ENCODE results near the gene KIAA1755. TPM values are rescaled to one million over a fixed set of nuclear protein-coding genes. Genes with fewer than 3 reads are reported as not detected.
A peak's percentile ranks its signal among the peaks of the same experiment; 100 is the strongest.

The KIAA1755 gene
- total and polyA plus RNA-seq, 9 of the 15 experiments (the other 6 are each of a cell fraction or from before 2014, with no cell fraction given): not detected

DNA sequence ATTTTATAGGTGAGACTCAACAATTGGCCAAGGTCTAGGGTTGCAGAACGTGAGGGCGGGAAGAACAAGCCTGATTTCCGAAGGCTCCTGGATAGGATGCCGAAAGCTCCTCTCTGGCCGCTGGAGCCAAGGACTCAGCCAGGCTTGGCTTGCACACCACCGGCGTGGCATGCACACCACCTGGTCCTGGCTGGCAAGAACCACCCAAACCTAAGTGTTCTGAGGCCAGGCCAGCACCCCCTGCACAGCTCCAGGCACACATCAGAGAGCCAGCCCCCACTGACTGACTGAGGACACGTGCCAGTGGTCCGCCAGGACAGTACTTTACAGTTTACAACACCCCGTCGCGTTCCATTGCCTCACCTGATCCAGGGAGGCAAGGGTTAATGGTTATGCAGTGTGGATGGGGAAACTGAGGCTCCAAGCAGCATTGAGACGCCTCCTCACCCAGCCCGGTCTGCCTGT is 95.9 kb downstream of the KIAA1755 start (continued):
- no peak for TF ChIP-seq PCBP2 (IDR thresholded peaks at IDR 0.05; ENCODE audit: low read depth, low read length, poor library complexity, severe bottlenecking)
- TF ChIP-seq, protein P1, sequence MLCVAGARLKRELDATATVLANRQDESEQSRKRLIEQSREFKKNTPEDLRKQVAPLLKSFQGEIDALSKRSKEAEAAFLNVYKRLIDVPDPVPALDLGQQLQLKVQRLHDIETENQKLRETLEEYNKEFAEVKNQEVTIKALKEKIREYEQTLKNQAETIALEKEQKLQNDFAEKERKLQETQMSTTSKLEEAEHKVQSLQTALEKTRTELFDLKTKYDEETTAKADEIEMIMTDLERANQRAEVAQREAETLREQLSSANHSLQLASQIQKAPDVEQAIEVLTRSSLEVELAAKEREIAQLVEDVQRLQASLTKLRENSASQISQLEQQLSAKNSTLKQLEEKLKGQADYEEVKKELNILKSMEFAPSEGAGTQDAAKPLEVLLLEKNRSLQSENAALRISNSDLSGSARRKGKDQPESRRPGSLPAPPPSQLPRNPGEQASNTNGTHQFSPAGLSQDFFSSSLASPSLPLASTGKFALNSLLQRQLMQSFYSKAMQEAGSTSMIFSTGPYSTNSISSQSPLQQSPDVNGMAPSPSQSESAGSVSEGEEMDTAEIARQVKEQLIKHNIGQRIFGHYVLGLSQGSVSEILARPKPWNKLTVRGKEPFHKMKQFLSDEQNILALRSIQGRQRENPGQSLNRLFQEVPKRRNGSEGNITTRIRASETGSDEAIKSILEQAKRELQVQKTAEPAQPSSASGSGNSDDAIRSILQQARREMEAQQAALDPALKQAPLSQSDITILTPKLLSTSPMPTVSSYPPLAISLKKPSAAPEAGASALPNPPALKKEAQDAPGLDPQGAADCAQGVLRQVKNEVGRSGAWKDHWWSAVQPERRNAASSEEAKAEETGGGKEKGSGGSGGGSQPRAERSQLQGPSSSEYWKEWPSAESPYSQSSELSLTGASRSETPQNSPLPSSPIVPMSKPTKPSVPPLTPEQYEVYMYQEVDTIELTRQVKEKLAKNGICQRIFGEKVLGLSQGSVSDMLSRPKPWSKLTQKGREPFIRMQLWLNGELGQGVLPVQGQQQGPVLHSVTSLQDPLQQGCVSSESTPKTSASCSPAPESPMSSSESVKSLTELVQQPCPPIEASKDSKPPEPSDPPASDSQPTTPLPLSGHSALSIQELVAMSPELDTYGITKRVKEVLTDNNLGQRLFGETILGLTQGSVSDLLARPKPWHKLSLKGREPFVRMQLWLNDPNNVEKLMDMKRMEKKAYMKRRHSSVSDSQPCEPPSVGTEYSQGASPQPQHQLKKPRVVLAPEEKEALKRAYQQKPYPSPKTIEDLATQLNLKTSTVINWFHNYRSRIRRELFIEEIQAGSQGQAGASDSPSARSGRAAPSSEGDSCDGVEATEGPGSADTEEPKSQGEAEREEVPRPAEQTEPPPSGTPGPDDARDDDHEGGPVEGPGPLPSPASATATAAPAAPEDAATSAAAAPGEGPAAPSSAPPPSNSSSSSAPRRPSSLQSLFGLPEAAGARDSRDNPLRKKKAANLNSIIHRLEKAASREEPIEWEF (CRISPR knock-in tag; IDR thresholded peaks at IDR 0.05): no peak
- peak in 1 of 2 experiments; percentile 50; a peak in 1 of 4 replicates for TF ChIP-seq HDAC1 (IDR thresholded peaks at IDR 0.05)
- no peak for TF ChIP-seq CBFA2T2 (conservative IDR thresholded peaks at IDR 0.05)
- TF ChIP-seq, protein P2, sequence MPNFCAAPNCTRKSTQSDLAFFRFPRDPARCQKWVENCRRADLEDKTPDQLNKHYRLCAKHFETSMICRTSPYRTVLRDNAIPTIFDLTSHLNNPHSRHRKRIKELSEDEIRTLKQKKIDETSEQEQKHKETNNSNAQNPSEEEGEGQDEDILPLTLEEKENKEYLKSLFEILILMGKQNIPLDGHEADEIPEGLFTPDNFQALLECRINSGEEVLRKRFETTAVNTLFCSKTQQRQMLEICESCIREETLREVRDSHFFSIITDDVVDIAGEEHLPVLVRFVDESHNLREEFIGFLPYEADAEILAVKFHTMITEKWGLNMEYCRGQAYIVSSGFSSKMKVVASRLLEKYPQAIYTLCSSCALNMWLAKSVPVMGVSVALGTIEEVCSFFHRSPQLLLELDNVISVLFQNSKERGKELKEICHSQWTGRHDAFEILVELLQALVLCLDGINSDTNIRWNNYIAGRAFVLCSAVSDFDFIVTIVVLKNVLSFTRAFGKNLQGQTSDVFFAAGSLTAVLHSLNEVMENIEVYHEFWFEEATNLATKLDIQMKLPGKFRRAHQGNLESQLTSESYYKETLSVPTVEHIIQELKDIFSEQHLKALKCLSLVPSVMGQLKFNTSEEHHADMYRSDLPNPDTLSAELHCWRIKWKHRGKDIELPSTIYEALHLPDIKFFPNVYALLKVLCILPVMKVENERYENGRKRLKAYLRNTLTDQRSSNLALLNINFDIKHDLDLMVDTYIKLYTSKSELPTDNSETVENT (CRISPR knock-in tag; IDR thresholded peaks at IDR 0.05): no peak
- TF ChIP-seq, protein P3, sequence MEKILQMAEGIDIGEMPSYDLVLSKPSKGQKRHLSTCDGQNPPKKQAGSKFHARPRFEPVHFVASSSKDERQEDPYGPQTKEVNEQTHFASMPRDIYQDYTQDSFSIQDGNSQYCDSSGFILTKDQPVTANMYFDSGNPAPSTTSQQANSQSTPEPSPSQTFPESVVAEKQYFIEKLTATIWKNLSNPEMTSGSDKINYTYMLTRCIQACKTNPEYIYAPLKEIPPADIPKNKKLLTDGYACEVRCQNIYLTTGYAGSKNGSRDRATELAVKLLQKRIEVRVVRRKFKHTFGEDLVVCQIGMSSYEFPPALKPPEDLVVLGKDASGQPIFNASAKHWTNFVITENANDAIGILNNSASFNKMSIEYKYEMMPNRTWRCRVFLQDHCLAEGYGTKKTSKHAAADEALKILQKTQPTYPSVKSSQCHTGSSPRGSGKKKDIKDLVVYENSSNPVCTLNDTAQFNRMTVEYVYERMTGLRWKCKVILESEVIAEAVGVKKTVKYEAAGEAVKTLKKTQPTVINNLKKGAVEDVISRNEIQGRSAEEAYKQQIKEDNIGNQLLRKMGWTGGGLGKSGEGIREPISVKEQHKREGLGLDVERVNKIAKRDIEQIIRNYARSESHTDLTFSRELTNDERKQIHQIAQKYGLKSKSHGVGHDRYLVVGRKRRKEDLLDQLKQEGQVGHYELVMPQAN (IDR thresholded peaks at IDR 0.05; ENCODE audit: borderline replicate concordance): peak; percentile 61; the same call in 1 of the 2 replicates
- TF ChIP-seq NR1H2 (CRISPR knock-in tag; IDR thresholded peaks at IDR 0.05): no peak
- no peak for TF ChIP-seq BRD9 (IDR thresholded peaks at IDR 0.05; ENCODE audit: low read depth, partially characterized antibody)
- TF ChIP-seq, protein P4, sequence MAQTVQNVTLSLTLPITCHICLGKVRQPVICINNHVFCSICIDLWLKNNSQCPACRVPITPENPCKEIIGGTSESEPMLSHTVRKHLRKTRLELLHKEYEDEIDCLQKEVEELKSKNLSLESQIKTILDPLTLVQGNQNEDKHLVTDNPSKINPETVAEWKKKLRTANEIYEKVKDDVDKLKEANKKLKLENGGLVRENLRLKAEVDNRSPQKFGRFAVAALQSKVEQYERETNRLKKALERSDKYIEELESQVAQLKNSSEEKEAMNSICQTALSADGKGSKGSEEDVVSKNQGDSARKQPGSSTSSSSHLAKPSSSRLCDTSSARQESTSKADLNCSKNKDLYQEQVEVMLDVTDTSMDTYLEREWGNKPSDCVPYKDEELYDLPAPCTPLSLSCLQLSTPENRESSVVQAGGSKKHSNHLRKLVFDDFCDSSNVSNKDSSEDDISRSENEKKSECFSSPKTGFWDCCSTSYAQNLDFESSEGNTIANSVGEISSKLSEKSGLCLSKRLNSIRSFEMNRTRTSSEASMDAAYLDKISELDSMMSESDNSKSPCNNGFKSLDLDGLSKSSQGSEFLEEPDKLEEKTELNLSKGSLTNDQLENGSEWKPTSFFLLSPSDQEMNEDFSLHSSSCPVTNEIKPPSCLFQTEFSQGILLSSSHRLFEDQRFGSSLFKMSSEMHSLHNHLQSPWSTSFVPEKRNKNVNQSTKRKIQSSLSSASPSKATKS (CRISPR knock-in tag; IDR thresholded peaks at IDR 0.05): no peak
- TF ChIP-seq CREB1 (IDR thresholded peaks at IDR 0.05): no peak
- TF ChIP-seq CREB1 (CRISPR knock-in tag; IDR thresholded peaks at IDR 0.05): 0 out of 2 replicates have a peak, but pooled peaks have one; percentile 4
- no peak for TF ChIP-seq TEAD1 (CRISPR knock-in tag; IDR thresholded peaks at IDR 0.05)

All from K562 (cell line).